ENCODE results near the gene CAPZB.

The CAPZB gene

GRCh38 chr1:19354531-19354981, 130.8 kb downstream of the CAPZB start:
- Histone ChIP-seq H3K4me3 (replicated peaks; ENCODE audit: insufficient read depth, low read length) (no peak overlapping the region), H3K27ac (replicated peaks) (no peak overlapping the region), H3K27me3 (ENCODE audit: insufficient read depth, poor library complexity, severe bottlenecking) (no peaks in the 10 kb centered on the region)
- DNase-seq (ENCODE audit: low read depth in 1 of 2, low spot score in 1 of 2), result no peak
- TF ChIP-seq SPI1 (IDR thresholded peaks at IDR 0.05; ENCODE audit: borderline replicate concordance, low read depth), result no peak
- no peak for TF ChIP-seq REST (IDR thresholded peaks at IDR 0.05; ENCODE audit: insufficient replicate concordance, low read depth)
- TF ChIP-seq CTCF (IDR thresholded peaks at IDR 0.05; ENCODE audit: insufficient read depth, low read length), result no peak
- no peak for TF ChIP-seq POLR2AphosphoS5 (IDR thresholded peaks at IDR 0.05; ENCODE audit: low read depth)
- no peak for TF ChIP-seq GABPA (IDR thresholded peaks at IDR 0.05; ENCODE audit: low read depth)

GRCh38 chr1:19353596-19353995, 131.7 kb downstream of the CAPZB start:
- DNase-seq (ENCODE audit: low read depth in 1 of 2, low spot score in 1 of 2), result no peak
- TF ChIP-seq SPI1 (IDR thresholded peaks at IDR 0.05; ENCODE audit: borderline replicate concordance, low read depth) (no peak), POLR2AphosphoS5 (IDR thresholded peaks at IDR 0.05; ENCODE audit: low read depth) (no peak), GABPA (IDR thresholded peaks at IDR 0.05; ENCODE audit: low read depth) (no peak), REST (IDR thresholded peaks at IDR 0.05; ENCODE audit: insufficient replicate concordance, low read depth) (no peak), CTCF (IDR thresholded peaks at IDR 0.05; ENCODE audit: insufficient read depth, low read length) (no peak)
- H3K27ac ChIP-seq (replicated peaks), result no peak overlapping the region
- no peaks in the 10 kb centered on the region for H3K27me3 ChIP-seq (ENCODE audit: insufficient read depth, poor library complexity, severe bottlenecking)
- H3K4me3 ChIP-seq (replicated peaks; ENCODE audit: insufficient read depth, low read length), result no peak overlapping the region

GRCh38 chr1:19352839-19353238, 132.5 kb downstream of the CAPZB start:
- TF ChIP-seq SPI1 (IDR thresholded peaks at IDR 0.05; ENCODE audit: borderline replicate concordance, low read depth) (no peak), CTCF (IDR thresholded peaks at IDR 0.05; ENCODE audit: insufficient read depth, low read length) (no peak), POLR2AphosphoS5 (IDR thresholded peaks at IDR 0.05; ENCODE audit: low read depth) (no peak), REST (IDR thresholded peaks at IDR 0.05; ENCODE audit: insufficient replicate concordance, low read depth) (no peak), GABPA (IDR thresholded peaks at IDR 0.05; ENCODE audit: low read depth) (no peak)
- H3K27ac ChIP-seq (replicated peaks), result no peak overlapping the region
- no peak for DNase-seq (ENCODE audit: low read depth in 1 of 2, low spot score in 1 of 2)

More at GRCh38 chr1:19352839-19353238, 132.5 kb downstream of the CAPZB start:
- Histone ChIP-seq H3K27me3 (ENCODE audit: insufficient read depth, poor library complexity, severe bottlenecking) (no peaks in the 10 kb centered on the region), H3K4me3 (replicated peaks; ENCODE audit: insufficient read depth, low read length) (no peak overlapping the region)
